ENCODE measurements around the gene SOS1. TPM values are rescaled to one million over a fixed set of nuclear protein-coding genes. Genes with fewer than 3 reads are reported as not detected.

SOS1 gene
- total and polyA plus RNA-seq, 2 of the 13 experiments (the other 11 are each of a cell fraction or from before 2014, with no cell fraction given), result 20.8 to 60.4 TPM

DNA sequence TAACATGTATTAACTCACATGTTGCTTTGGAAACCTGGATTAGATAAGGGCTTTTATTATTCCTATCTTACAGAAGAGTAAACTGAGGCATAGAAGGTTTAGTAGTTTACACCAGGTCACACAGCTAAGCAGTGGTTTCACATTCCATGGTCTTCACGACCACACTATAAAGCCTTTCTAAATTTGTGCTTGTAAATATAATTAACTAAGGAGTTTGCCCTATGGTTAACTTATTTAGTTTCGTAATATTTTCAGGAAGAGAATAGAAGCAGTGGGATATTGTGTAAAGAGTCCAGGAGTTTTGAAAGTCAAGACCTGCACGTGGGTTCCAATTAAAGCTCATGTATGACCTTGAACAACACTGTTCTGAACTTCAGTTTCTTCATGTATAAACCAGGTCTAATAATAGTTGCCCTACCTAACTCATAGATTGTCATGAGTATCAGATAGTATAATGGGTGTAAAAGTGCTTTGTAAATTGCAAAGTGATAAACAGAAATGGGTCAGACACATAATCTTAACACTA is 19.5 kb upstream of the SOS1 start (continued):
- TF ChIP-seq ZNF362 (CRISPR knock-in tag; IDR thresholded peaks at IDR 0.05; ENCODE audit: borderline replicate concordance), result no peak
- TF ChIP-seq ZMYM4 (CRISPR knock-in tag; IDR thresholded peaks at IDR 0.05), result no peak
- TF ChIP-seq, protein P1, sequence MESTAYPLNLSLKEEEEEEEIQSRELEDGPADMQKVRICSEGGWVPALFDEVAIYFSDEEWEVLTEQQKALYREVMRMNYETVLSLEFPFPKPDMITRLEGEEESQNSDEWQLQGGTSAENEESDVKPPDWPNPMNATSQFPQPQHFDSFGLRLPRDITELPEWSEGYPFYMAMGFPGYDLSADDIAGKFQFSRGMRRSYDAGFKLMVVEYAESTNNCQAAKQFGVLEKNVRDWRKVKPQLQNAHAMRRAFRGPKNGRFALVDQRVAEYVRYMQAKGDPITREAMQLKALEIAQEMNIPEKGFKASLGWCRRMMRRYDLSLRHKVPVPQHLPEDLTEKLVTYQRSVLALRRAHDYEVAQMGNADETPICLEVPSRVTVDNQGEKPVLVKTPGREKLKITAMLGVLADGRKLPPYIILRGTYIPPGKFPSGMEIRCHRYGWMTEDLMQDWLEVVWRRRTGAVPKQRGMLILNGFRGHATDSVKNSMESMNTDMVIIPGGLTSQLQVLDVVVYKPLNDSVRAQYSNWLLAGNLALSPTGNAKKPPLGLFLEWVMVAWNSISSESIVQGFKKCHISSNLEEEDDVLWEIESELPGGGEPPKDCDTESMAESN (CRISPR knock-in tag; conservative IDR thresholded peaks at IDR 0.05), result no peak
- TF ChIP-seq SP4 (CRISPR knock-in tag; IDR thresholded peaks at IDR 0.05), result no peak
- peak; percentile 52; the same call in 1 of the 2 replicates for TF ChIP-seq SIX1 (CRISPR knock-in tag; IDR thresholded peaks at IDR 0.05; ENCODE audit: borderline replicate concordance)
- TF ChIP-seq NFRKB (IDR thresholded peaks at IDR 0.05), result no peak
- peak; percentile 44; the same call in 1 of the 2 replicates for TF ChIP-seq SIX4 (CRISPR knock-in tag; IDR thresholded peaks at IDR 0.05)
- no peak for TF ChIP-seq KDM6A (CRISPR knock-in tag; IDR thresholded peaks at IDR 0.05; ENCODE audit: low read depth)
- no peak for TF ChIP-seq POLR2G (IDR thresholded peaks at IDR 0.05; ENCODE audit: low read depth, low read length)
- TF ChIP-seq ARNTL (CRISPR knock-in tag; IDR thresholded peaks at IDR 0.05), result peak; percentile 66; the same call in 1 of the 2 replicates
- TF ChIP-seq FOXA1 (IDR thresholded peaks at IDR 0.05), result no peak
- TF ChIP-seq FOXA1 (CRISPR knock-in tag; IDR thresholded peaks at IDR 0.05), result no peak; the same call in 1 of the 2 replicates
- TF ChIP-seq ZNF724P (CRISPR knock-in tag; IDR thresholded peaks at IDR 0.05; ENCODE audit: borderline replicate concordance), result no peak
- TF ChIP-seq REPIN1 (CRISPR knock-in tag; IDR thresholded peaks at IDR 0.05; ENCODE audit: borderline replicate concordance, low read depth), result no peak
- no peak for TF ChIP-seq ZNF10 (CRISPR knock-in tag; IDR thresholded peaks at IDR 0.05; ENCODE audit: borderline replicate concordance, low read depth)
- peak; percentile 54; the same call in 1 of the 2 replicates for TF ChIP-seq ZNF331 (CRISPR knock-in tag; IDR thresholded peaks at IDR 0.05)
- TF ChIP-seq HCFC1 (IDR thresholded peaks at IDR 0.05; ENCODE audit: low read depth, low read length), result no peak
- TF ChIP-seq TGIF2 (CRISPR knock-in tag; IDR thresholded peaks at IDR 0.05), result no peak
- TF ChIP-seq TEF (CRISPR knock-in tag; IDR thresholded peaks at IDR 0.05), result no peak
- TF ChIP-seq, protein P2, sequence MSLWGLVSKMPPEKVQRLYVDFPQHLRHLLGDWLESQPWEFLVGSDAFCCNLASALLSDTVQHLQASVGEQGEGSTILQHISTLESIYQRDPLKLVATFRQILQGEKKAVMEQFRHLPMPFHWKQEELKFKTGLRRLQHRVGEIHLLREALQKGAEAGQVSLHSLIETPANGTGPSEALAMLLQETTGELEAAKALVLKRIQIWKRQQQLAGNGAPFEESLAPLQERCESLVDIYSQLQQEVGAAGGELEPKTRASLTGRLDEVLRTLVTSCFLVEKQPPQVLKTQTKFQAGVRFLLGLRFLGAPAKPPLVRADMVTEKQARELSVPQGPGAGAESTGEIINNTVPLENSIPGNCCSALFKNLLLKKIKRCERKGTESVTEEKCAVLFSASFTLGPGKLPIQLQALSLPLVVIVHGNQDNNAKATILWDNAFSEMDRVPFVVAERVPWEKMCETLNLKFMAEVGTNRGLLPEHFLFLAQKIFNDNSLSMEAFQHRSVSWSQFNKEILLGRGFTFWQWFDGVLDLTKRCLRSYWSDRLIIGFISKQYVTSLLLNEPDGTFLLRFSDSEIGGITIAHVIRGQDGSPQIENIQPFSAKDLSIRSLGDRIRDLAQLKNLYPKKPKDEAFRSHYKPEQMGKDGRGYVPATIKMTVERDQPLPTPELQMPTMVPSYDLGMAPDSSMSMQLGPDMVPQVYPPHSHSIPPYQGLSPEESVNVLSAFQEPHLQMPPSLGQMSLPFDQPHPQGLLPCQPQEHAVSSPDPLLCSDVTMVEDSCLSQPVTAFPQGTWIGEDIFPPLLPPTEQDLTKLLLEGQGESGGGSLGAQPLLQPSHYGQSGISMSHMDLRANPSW (CRISPR knock-in tag; IDR thresholded peaks at IDR 0.05; ENCODE audit: borderline replicate concordance), result no peak
- TF ChIP-seq PAXIP1 (CRISPR knock-in tag; conservative IDR thresholded peaks at IDR 0.05), result peak; percentile 58
- TF ChIP-seq MIXL1 (CRISPR knock-in tag; IDR thresholded peaks at IDR 0.05), result peak; percentile 92

Measured in HepG2 (cell line).